Thoracic aorta (tissue), 2 donors: Measurements from ENCODE around the gene CERK. TPM values are rescaled to one million over a fixed set of nuclear protein-coding genes. Genes with fewer than 3 reads are reported as not detected.

Experiments
- ATAC-seq: fragments of 150-250 bp; one replicate; pipeline ENCODE4 v1.8.0; 2017; ENCODE audit warnings: low read depth; ENCODE audit not compliant: insufficient number of reproducible peaks, low FRiP score
- DNase-seq: peaks from one replicate; pipeline ENCODE4 v3.0.0-alpha.2; 2020; ENCODE audit warnings: low spot score
- H3K27ac ChIP-seq, 2 donors: fragments of 200-600 bp; sonication (generic); 1 replicate in 1 of 2; 2 replicates in 1 of 2; pipeline ENCODE4 v1.5.1; 2016; ENCODE audit warnings: mild to moderate bottlenecking in 2 of 2, moderate library complexity in 2 of 2
- H3K27me3 ChIP-seq: fragments of 200-600 bp; sonication (generic); replicated peaks from 2 replicates; pipeline ENCODE4 v1.6.0; 2016; ENCODE audit warnings: mild to moderate bottlenecking; ENCODE audit not compliant: insufficient read depth
- H3K36me3 ChIP-seq: fragments of 200-600 bp; sonication (generic); one replicate; pipeline ENCODE4 v1.5.1; 2016
- H3K4me1 ChIP-seq, 2 donors: fragments of 200-600 bp; sonication (generic); 1 replicate in 1 of 2; 2 replicates in 1 of 2; pipeline versions ENCODE4 v1.5.1 to v1.6.0; 2016; ENCODE audit warnings: low read depth in 2 of 2, mild to moderate bottlenecking in 1 of 2; ENCODE audit not compliant: control insufficient read depth in 1 of 2
- H3K4me3 ChIP-seq: fragments of 200-600 bp; sonication (generic); 2 replicates; pipeline ENCODE4 v1.5.1; 2016; ENCODE audit warnings: mild to moderate bottlenecking
- H3K9me3 ChIP-seq: fragments of 200-600 bp; sonication (generic); 2 replicates; pipeline ENCODE4 v1.5.1; 2016
- total RNA-seq, 2 donors: library from RNA; depleted of rRNA; stranded (reverse); fragments of >200 nt; gene quantifications; one replicate each; pipeline versions ENCODE4 v1.1.0 to v1.2.3, GENCODE V29; 2016
- TF ChIP-seq, protein P1 (sequence below): fragments of 200-600 bp; sonication (generic); IDR thresholded peaks from one replicate; pipeline ENCODE4 v1.5.1; 2019; ENCODE audit warnings: antibody characterized with exemption

The CERK gene
- total RNA-seq, 2 donors from 2014 or later, result 65.5 to 72.8 TPM

DNA sequence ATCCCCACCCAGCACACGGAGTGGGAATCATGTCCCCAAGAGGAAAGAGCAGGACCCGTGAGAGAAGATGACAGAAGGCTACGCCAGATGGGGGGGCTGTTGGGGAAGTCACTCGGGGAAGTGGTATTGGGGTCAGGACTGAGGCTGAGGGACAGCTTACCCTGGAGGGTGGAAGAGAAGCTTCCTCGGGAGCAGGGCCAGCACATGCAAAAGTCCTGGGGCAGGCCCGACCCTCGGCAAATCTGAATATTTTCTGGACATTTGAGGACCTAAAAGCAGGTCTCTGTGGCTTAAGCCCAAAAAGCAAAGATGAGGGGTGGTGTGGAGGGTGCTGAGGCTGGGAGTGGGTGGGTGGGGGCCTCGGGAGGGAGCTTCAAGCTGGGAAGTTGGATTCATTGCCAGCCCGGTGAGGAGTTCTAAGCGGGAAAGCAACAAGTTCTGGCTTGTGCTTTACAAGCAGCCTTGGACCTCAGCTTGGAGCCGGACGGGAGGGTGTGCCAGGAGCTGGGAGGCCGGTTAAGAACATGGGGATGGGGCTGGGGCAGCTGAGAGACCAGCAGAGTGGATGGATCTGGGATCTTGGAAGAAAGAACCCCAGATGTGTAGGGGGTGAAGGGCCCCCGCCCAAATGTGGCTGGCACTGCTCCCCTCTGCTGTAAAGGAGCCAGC is 83.0 kb downstream of the CERK start:
- H3K4me3 ChIP-seq, result no peak overlapping the region
- TF ChIP-seq, protein P1, sequence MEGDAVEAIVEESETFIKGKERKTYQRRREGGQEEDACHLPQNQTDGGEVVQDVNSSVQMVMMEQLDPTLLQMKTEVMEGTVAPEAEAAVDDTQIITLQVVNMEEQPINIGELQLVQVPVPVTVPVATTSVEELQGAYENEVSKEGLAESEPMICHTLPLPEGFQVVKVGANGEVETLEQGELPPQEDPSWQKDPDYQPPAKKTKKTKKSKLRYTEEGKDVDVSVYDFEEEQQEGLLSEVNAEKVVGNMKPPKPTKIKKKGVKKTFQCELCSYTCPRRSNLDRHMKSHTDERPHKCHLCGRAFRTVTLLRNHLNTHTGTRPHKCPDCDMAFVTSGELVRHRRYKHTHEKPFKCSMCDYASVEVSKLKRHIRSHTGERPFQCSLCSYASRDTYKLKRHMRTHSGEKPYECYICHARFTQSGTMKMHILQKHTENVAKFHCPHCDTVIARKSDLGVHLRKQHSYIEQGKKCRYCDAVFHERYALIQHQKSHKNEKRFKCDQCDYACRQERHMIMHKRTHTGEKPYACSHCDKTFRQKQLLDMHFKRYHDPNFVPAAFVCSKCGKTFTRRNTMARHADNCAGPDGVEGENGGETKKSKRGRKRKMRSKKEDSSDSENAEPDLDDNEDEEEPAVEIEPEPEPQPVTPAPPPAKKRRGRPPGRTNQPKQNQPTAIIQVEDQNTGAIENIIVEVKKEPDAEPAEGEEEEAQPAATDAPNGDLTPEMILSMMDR, result no peak
- H3K27ac ChIP-seq, result no peak overlapping the region
- H3K9me3 ChIP-seq, result no peaks in the 10 kb centered on the region
- no peak for ATAC-seq
- no peak for DNase-seq
- H3K36me3 ChIP-seq, result no peaks in the 10 kb centered on the region
- peaks cover 1 to 4% of the 10 kb centered on the region in 2 donors for H3K4me1 ChIP-seq
- no peaks in the 10 kb centered on the region for H3K27me3 ChIP-seq

DNA sequence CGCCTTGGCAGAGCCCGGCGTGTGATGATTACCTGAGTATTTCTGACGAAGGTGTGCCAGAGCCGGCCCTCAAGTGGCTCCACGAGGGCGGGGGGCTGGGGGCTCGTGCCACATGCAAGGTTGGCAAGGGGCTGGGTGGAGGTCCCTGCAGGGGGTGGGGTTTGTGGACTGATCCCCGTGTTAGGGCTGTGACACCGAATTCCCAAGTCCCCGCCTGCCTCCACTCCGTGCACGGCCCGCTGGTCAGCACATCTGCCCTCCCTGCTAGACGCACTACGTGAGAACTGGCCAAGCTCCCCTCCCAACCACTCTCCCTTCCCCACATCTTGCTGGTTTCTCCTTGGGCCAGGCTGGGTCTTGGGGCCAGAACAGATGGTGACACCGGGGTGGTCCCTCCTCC is 83.6 kb downstream of the CERK start:
- ATAC-seq, result no peak
- H3K27me3 ChIP-seq, result no peaks in the 10 kb centered on the region
- no peaks in the 10 kb centered on the region for H3K36me3 ChIP-seq
- no peak overlapping the region for H3K4me3 ChIP-seq
- TF ChIP-seq, protein P1, result no peak
- no peaks in the 10 kb centered on the region for H3K9me3 ChIP-seq
- no peak for DNase-seq
- H3K27ac ChIP-seq, result no peak overlapping the region
- peaks cover 7 to 10% of the 10 kb centered on the region in 2 donors for H3K4me1 ChIP-seq

DNA sequence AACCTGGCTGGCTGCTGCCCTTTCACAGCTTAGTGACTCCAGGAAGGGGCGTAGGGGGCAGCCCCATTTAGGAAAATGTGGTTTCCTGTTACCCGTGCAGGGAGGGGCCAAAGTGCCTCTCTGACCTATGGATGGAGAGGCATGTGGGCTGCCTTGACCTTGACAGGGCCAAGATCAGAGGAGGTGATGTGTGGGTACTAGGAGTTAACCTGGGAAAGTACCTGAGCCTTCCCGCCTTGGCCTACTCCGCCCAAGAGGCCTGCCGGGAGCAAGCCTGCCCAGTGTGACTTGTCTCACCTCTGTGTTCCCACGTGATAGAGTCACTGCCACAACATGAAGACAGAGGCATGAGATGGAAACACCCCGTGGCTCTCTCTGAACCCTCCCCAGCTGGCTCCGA is 84.5 kb downstream of the CERK start:
- peaks cover 7 to 15% of the 10 kb centered on the region in 2 donors for H3K4me1 ChIP-seq
- H3K27me3 ChIP-seq, result no peaks in the 10 kb centered on the region
- no peak overlapping the region for H3K27ac ChIP-seq
- no peak overlapping the region for H3K4me3 ChIP-seq
- TF ChIP-seq, protein P1, result no peak
- H3K36me3 ChIP-seq, result no peaks in the 10 kb centered on the region
- no peaks in the 10 kb centered on the region for H3K9me3 ChIP-seq
- ATAC-seq (no peak), DNase-seq (no peak)

DNA sequence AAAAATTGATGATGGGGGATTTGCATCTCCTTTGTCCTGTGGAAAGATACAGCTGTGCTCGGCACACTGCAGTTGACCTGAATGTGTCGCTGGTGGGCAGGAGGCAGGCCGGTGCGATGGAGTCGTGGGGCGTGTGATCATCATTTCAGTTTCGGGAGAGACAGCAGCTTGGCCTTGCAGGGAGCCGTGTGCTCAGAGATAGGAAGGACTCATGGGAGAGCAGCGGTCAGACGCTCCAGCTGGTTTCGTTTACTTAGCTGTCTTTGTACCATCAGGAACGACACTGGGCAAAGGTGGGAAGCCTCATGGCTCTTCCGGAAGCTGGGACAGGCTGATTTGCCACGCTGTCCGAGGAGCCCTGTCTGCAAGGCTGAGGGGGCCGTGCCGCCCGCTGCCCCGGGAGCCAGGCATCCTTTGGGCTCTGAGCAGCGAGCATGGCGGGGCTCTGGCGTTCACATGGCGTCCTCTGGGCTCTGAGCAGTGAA is 85.2 kb downstream of the CERK start:
- Histone ChIP-seq H3K27ac (no peak overlapping the region), H3K27me3 (no peaks in the 10 kb centered on the region), H3K4me1 (peaks cover 7 to 15% of the 10 kb centered on the region in 2 donors), H3K4me3 (no peak overlapping the region), H3K9me3 (no peaks in the 10 kb centered on the region), H3K36me3 (no peaks in the 10 kb centered on the region)
- ATAC-seq (no peak), DNase-seq (no peak)
- TF ChIP-seq, protein P1, result no peak

DNA sequence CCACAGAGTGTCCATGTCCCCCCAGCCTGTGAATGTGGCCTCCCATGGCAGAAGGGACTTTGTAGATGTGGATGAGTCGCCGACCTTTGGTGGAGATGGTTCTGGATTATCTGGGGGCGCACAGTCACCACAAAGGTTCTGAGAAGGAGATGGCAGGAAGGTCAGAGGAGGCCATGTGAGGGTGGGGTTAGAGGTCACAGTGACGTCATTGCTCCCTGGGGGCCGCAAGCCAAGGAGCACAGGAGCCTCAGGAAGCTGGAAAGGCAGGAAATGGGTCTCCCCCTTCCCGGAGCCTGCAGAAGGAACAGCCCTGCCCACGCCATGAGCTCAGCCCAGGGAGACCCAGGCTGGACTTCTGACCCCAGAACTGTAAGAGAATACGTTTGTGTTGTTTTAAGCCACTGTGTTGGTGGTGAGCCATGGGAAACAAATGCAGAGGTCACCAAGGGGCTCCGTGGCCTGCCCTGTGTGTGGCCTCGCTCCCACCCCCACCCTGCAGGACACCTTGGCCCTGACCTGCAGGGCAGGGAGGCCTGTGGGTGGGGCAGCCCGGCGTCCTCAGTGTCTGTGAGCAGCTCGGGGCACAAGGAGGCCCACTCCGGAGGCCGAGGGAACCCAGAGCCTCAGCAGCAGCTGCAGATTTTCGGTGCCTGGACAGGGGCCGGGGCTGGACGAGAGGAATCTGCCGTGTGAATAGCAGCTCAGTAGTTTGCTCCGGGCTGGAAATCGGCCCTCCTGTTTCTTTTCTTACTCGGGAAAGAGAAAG is 85.8 kb downstream of the CERK start:
- Histone ChIP-seq H3K4me3 (no peak overlapping the region), H3K27ac (no peak overlapping the region), H3K27me3 (no peaks in the 10 kb centered on the region), H3K4me1 (peaks cover 7 to 15% of the 10 kb centered on the region in 2 donors), H3K36me3 (no peaks in the 10 kb centered on the region), H3K9me3 (no peaks in the 10 kb centered on the region)
- ATAC-seq (no peak), DNase-seq (no peak)
- TF ChIP-seq, protein P1, result no peak
